M059J (cell line): ENCODE data around the gene CHURC1. TPM values are rescaled to one million over a fixed set of nuclear protein-coding genes. Genes with fewer than 3 reads are reported as not detected.

Experiments
- DNase-seq: peaks from one replicate; pipeline ENCODE4 v3.0.0-alpha.2; 2012; ENCODE audit warnings: low read depth
- total RNA-seq: library from RNA; depleted of rRNA; stranded (reverse); fragments of >200 nt; shearing (Covaris generic); gene quantifications from 2 replicates; pipeline ENCODE4 v1.2.3, GENCODE V29; 2014; rRNA removed

CHURC1 gene
- total RNA-seq, result 84.4 and 138 TPM in 2 replicates

DNA sequence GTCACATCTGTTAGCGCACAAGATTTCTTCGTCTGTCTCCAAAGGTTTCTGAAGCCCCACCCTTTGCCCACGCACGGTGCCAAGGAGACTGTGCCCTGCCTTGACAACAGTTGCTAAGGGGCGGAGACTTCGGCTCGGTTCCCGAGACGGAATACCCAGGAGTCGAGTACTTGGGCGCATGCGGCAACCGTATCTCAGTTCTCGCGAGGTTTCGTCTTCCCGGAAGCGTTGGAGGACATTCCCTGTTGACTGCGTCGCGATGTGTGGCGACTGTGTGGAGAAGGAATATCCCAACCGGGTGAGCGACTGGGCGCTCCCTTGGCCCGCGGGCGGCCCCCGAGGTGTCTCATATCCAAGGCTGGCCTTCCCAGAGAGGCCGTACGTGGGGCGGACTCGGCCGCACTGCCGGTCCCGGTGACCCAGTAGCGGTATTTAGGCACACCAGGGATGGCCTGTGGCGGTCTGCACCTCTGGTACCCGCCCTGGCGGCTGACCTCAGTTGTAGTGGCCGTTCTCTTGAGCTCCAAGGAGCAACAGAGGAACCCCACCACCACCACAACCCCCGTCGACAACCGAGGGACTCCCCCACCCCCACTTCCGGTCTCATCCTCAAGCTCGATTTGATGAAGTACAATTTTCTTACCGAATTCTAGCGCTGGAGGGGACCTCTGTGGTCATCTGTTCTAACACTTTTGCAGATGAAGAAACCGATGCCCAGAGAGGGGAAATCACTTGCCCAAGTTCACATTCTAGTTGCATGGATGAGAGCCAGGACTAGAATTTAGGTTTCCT, at the start of gene CHURC1:
TSS of gene CHURC1 (plus strand) at position 219 of the 792 bp plus-strand sequence. CDS start at position 260, 41 bp downstream.
- DNase-seq, result peak; percentile 99

DNA sequence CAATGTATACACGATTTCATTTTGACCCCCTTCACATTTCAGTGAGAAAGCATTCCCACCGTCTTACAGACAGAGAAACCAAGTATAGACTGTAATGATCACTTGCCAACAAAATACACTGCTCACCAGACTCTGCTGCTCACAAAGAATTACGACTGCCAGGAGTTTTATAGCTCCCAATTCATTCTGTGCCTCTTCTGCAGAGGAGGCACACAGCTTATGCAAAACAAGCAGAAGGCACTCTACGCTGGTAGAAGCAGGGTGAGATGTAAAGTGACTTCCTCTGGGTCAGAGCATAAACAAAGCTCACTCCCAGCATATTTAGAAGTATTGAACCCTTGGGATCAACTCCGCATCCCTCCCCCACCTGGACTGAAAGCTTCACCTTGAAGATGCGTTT, 49.1 kb upstream of the CHURC1 start:
- no peak for DNase-seq

- no peak for DNase-seq
Measured at GRCh38 chr14:64865992-64866391, 48.3 kb upstream of the CHURC1 start.

GRCh38 chr14:64867182-64867581, 47.1 kb upstream of the CHURC1 start:
- no peak for DNase-seq

GRCh38 chr14:64868379-64868778, 45.9 kb upstream of the CHURC1 start:
- no peak for DNase-seq

GRCh38 chr14:64868841-64869240, 45.4 kb upstream of the CHURC1 start:
- DNase-seq, result no peak

GRCh38 chr14:64870160-64870559, 44.1 kb upstream of the CHURC1 start:
- no peak for DNase-seq

GRCh38 chr14:64871344-64871743, 42.9 kb upstream of the CHURC1 start:
- DNase-seq, result no peak

- no peak for DNase-seq
Measured at GRCh38 chr14:64873506-64874219, 40.6 kb upstream of the CHURC1 start.

DNA sequence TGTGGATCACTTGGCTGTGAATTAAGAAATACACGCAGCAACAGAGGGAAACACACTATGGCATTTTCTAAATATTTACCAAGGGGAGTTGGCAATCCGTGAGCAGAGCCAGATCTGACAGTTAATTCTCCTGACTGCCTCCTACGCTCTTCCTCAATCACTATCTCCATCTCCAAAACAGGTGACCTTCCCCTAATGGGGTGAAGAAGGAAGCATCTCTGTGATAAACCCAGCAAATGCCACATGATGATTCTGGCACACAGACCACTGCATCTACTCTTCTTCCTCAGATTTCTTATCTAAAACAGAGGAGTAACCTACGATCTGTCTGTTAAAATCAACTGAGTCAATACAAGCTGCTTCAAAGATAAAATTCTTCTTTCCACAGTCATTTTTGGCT, 38.9 kb upstream of the CHURC1 start:
- DNase-seq, result no peak

DNA sequence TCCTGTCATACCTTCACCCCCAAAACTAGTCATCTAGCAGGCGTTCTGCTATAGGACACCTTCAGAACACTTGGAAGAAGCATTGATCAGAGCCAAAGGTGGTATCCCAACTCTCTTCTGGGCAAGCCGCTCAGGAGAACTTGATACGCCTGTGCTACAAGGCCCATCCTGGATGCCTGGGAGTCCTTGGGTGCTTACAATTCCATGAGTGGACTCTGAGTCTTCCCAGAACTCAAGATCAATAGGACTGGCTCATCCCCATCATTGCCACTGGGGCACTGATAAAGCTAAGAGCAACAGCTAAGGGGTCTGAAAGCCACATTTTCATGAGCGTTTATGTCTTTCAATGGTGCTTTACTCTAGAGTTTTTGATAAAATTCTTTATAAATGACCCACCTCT, 36.4 kb upstream of the CHURC1 start:
- no peak for DNase-seq

GRCh38 chr14:64878837-64879634, 35.2 kb upstream of the CHURC1 start:
- no peak for DNase-seq

DNA sequence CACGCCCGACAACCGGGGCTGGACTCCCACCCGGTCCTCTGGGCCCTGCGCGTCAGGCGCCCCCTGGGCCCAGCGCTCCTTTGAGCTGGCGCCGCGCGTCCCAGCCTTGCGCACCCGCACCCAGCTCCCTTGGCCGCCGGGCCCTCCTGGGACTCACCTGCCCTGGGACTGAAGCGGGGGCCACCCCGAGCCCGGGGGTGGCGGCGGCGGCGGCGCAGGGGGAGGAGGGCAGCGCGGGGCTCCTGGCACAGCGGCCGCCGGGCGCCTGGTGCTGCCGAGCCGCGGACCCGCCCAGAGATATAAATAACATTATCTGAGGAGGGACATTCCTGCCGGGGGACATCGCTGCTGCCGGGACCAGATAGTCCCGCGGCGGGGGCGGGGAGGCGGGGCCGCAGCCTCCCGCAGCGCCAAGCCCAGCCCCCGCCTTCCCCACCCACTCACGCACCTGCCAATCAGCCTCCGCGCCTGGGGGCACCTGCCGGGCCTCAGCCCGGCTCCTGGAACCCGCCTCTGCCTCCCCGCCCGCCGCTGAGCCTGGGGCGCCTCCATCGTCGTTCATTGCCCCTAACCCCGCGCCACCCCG, 34.5 kb upstream of the CHURC1 start, which contains the start of gene SPTB:
TSS of gene SPTB (minus strand) at position 273 of the 586 bp plus-strand sequence. CDS start 56,813 bp downstream, outside the sequence.
- peak; percentile 10 for DNase-seq

GRCh38 chr14:64880221-64881121, 33.8 kb upstream of the CHURC1 start:
- DNase-seq, result peak; percentile 38

DNA sequence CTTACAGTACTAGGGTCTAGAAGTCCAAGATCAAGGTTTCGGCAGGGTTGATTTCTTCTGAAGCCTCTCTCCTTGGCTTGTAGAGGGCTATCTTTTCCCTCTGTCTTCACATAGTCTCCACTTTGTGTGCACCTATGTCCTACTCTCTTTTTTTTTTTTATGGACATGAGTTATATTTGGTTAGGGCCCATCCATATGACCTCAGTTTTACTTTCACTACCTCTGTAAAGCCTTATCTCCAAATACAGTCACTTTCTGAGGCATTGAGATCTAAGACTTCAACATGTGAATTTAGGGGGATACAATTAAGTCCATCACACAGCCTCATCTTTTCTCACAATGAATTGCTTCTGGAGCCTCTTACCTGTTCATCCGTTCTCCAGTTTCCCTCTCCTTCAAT, 28.7 kb upstream of the CHURC1 start:
- DNase-seq, result no peak

GRCh38 chr14:64889352-64889751, 24.9 kb upstream of the CHURC1 start:
- DNase-seq, result no peak

- DNase-seq, result no peak
Measured at GRCh38 chr14:64891173-64891838, 22.9 kb upstream of the CHURC1 start.

DNA sequence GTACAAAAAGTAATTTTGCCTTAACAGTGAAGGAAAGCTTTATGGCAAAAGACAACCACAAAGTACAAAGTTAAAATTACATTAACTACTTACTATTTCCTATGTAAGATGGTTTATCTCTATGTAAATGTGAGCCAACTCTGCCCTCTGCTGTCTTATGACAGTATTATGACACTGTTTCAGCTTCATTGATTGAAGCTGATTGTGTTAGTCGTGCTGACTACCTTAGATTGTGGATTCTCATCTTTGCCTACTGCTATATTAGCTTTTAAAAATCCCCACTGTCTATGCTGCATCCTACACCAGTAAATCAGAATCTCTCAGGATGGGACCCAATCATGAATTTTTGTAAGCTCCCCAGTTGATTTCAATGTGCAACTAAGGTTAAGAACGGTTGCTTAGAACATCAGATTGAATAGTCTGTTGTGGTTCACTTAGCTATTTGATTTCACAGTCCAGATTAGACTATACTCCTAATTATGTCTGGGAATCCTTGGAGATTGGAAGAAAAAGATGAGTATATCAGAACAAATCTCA, 22.3 kb upstream of the CHURC1 start:
- DNase-seq, result peak; percentile 67

DNA sequence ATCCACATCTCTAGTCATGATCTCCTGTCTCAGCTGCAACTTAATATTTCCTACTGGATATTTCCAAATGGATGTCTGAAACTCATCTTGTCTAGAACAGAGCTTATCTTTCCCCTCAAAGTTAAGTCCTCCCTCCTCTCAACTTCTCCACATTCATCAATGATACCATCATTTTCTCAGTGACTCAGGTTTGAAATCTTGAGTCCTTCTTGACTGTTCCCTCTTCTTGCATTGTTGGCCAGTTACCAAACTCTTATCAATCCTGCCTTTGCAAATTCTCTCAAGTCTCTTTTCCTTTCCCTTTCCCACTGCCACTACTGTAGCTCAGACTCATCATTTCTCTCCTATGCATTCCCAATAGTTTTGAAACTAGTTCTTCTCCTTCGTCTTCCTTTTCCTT, 14.3 kb upstream of the CHURC1 start:
- peak; percentile 30 for DNase-seq

DNA sequence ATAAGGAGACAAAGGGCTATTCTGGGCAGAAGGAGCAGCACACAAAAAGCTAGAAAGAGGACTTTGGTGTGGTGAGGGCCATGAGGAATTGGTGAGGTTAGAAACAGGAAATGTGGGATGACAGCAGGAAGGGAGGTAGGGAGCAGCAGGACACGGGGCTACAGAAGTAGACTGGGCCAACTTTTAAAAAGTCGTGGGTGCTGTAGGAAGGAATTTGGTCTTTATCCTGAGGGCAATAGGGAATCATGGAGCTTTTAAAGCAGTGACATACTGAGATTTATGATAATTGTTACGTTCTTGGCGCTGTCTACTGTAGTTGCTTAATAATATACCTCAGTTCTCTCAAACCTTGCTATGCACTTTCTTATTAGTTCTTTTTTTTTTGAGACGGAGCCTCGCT, 8.2 kb upstream of the CHURC1 start:
- peak; percentile 16 for DNase-seq
